OCI-LY7 (cell line): ENCODE data around the gene THRSP. TPM values are rescaled to one million over a fixed set of nuclear protein-coding genes. Genes with fewer than 3 reads are reported as not detected.

Experiments used
- BruUV-seq: library from RNA; stranded (reverse); fragments of 400-500 nt; replicated peaks from 2 replicates; lab custom pipeline; 2021; lab: Mats Ljungman, UMichigan
- CTCF ChIA-PET: fragments of 300-600 bp; sonication (Branson Sonifier 250); formaldehyde crosslinking; loops from one replicate; lab custom pipeline; 2022; ENCODE audit warnings: antibody characterized with exemption; ENCODE audit not compliant: unreplicated experiment; lab: Charles Lee
- POLR2A ChIA-PET: fragments of 300-600 bp; sonication (Branson Sonifier 250); formaldehyde crosslinking; loops from one replicate; lab custom pipeline; 2022; ENCODE audit warnings: antibody characterized with exemption; lab: Charles Lee
- DNase-seq: peaks from one replicate; pipeline ENCODE4 v3.0.0-alpha.2; 2015; ENCODE audit warnings: low spot score
- H2AFZ ChIP-seq: fragments of 200-600 bp; sonication (generic), shearing (Covaris generic); 2 replicates; pipeline ENCODE4 v1.6.1; 2014; ENCODE audit warnings: mild to moderate bottlenecking, antibody characterized with exemption, low read length, moderate library complexity
- H3K27ac ChIP-seq: fragments of 200-600 bp; sonication (generic); 2 replicates; pipeline ENCODE4 v1.5.1; 2014; ENCODE audit warnings: mixed run types, low read depth, mild to moderate bottlenecking, moderate library complexity, low read length, inconsistent platforms; ENCODE audit not compliant: poor library complexity, severe bottlenecking
- H3K36me3 ChIP-seq: fragments of 200-600 bp; sonication (generic); 2 replicates; pipeline ENCODE4 v1.6.1; 2014; ENCODE audit warnings: mild to moderate bottlenecking, antibody characterized with exemption, low read length, moderate library complexity, mixed read lengths; ENCODE audit not compliant: insufficient read depth
- H3K4me1 ChIP-seq: fragments of 200-600 bp; sonication (generic); 2 replicates; pipeline ENCODE4 v1.5.1; 2014; ENCODE audit warnings: mild to moderate bottlenecking, low read length; ENCODE audit not compliant: insufficient read depth, poor library complexity, severe bottlenecking
- H3K4me2 ChIP-seq: fragments of 200-600 bp; sonication (generic); 2 replicates; pipeline ENCODE4 v1.6.1; 2014; ENCODE audit warnings: mild to moderate bottlenecking, low read length
- H3K4me3 ChIP-seq: fragments of 200-600 bp; sonication (generic); 2 replicates; pipeline ENCODE4 v1.5.1; 2014; ENCODE audit warnings: mild to moderate bottlenecking, low read depth, low read length; ENCODE audit not compliant: poor library complexity, severe bottlenecking
- H3K79me2 ChIP-seq: fragments of 200-600 bp; sonication (generic); 2 replicates; pipeline ENCODE4 v1.6.1; 2016; ENCODE audit warnings: low read depth, mild to moderate bottlenecking, low read length, moderate library complexity, mixed read lengths; ENCODE audit not compliant: insufficient read depth
- H3K9me2 ChIP-seq: fragments of 200-600 bp; sonication (generic); 2 replicates; pipeline ENCODE4 v1.6.1; 2016; ENCODE audit warnings: mild to moderate bottlenecking, low read length, mixed read lengths; ENCODE audit not compliant: insufficient read depth
- H3K9me3 ChIP-seq: fragments of 200-600 bp; sonication (generic); 2 replicates; pipeline ENCODE4 v1.6.1; 2014; ENCODE audit warnings: mild to moderate bottlenecking, mixed run types, low read length, mixed read lengths
- H4K20me1 ChIP-seq: fragments of 200-600 bp; sonication (generic); 2 replicates; pipeline ENCODE4 v1.6.1; 2014; ENCODE audit warnings: mild to moderate bottlenecking, antibody characterized with exemption, low read length, moderate library complexity, mixed read lengths; ENCODE audit not compliant: insufficient read depth
- CTCF ChIP-seq: fragments of 200-600 bp; sonication (generic); conservative IDR thresholded peaks from 2 replicates; pipeline ENCODE4 v1.5.1; 2014; ENCODE audit warnings: mild to moderate bottlenecking, antibody characterized with exemption, low read length, moderate library complexity, mixed read lengths
- EZH2phosphoT487 ChIP-seq: fragments of 200-600 bp; sonication (generic); IDR thresholded peaks from 2 replicates; pipeline ENCODE4 v1.6.1; 2018; ENCODE audit warnings: low read depth, borderline replicate concordance, mild to moderate bottlenecking, mixed run types, antibody characterized with exemption, low read length, moderate library complexity, mixed read lengths
- intact Hi-C: fragments of 100-400 bp; cut with micrococcal nuclease; formaldehyde crosslinking; loops from one replicate; pipeline ENCODE4 v1.10.0; 2022; ENCODE audit not compliant: unreplicated experiment
- total RNA-seq, 2 experiments: library from RNA; depleted of rRNA in 1 of 2; stranded (reverse); fragments of >200 nt in 1 of 2; shearing (Covaris generic) in 1 of 2; gene quantifications; 2 replicates each; pipeline ENCODE4 v1.2.3, GENCODE V29; 2014 to 2022

THRSP gene
- total RNA-seq, 2 experiments from 2014 or later = not detected

DNA sequence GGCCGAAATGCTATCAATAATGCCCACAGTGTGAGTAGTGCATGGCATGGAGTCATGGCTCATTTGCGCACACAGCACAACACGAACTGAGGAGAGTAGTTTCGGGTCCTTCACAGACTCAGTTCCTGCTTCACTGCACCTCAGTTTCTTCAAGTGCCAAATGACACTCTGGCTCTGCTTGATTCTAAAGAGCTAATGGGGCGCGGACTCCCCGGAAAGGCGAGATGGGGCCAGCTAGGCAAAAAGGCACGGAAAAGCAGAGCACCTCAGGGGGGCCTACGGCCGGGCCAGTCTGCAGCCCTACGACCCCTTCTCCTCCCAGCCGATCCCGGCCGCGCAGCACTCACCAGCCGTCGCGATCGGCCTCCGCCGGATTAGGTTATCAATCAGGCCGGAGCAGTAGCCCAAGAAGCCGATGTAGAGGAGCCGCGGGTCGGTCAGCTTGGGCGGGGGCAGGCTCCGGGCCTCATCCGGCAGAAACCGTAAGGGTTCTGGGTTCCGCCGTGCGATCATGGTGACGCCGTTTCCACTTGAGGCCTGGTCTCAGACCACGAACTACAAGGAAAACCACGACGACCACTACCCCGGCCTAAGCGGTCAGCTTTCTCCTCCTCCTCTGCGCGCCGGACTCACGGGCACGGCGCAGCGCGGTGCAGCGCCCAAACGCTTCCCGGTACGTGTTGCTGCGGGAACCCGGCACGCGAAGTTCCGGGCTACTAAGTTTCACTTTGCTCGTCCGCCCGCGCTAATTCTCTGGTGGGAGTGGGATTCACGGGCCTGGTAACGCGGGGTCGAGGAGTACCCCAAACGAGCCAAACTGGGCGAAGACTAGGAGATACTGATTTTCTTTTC is 15.8 kb downstream of the THRSP start, which contains the start of gene NDUFC2:
Gene NDUFC2 (minus strand): TSS at position 631 of the 852 bp plus-strand sequence. CDS start 118 bp downstream, at position 513.
- H2AFZ ChIP-seq = peak within 1 kb of the TSS; percentile 74; the same call in 1 of the 2 replicates
- no peaks in the 10 kb centered on the region for H3K9me3 ChIP-seq
- BruUV-seq = TSS peak; percentile 87
- no peaks in the 10 kb centered on the region for H3K9me2 ChIP-seq
- no peak within 1 kb of the TSS for H3K27ac ChIP-seq
- H3K36me3 ChIP-seq = 0 out of 2 replicates have a peak, but pooled peaks cover 5% of the 10 kb centered on the region
- ChIA-PET POLR2A (interaction anchor here (1.5 kb wide), 1 partner anchor 60 kb away, joined by 5 read pairs; the partner anchor contains the start of gene ALG8), CTCF (interaction anchor here (1.0 kb wide), 1 partner anchor 84 kb away, joined by 3 read pairs; no protein-coding TSS in a partner anchor)
- peak; percentile 69 for DNase-seq
- no peak for TF ChIP-seq EZH2phosphoT487
- TF ChIP-seq CTCF = no peak
- H3K79me2 ChIP-seq = peaks cover 38% of the 10 kb centered on the region
- peaks cover 10% of the 10 kb centered on the region for H3K4me1 ChIP-seq
- intact Hi-C loops = no loop called here
- H3K4me2 ChIP-seq = peak within 1 kb of the TSS; percentile 78
- H4K20me1 ChIP-seq = no peaks in the 10 kb centered on the region
- H3K4me3 ChIP-seq = peak within 1 kb of the TSS; percentile 83

- ChIA-PET CTCF (no interaction called here), POLR2A (interaction anchor here (1.5 kb wide), 1 partner anchor 59 kb away, joined by 5 read pairs; the partner anchor contains the start of gene ALG8)
- no peak overlapping the region for H3K27ac ChIP-seq
- BruUV-seq = no TSS peak
- peaks cover 10% of the 10 kb centered on the region for H3K4me1 ChIP-seq
- H3K4me2 ChIP-seq = peak overlapping the region; percentile 78
- 0 out of 2 replicates have a peak, but pooled peaks cover 5% of the 10 kb centered on the region for H3K36me3 ChIP-seq
- H3K9me2 ChIP-seq = no peaks in the 10 kb centered on the region
- intact Hi-C loops = no loop called here
- no peak for DNase-seq
- peak overlapping the region; percentile 74; the same call in 1 of the 2 replicates for H2AFZ ChIP-seq
- no peaks in the 10 kb centered on the region for H4K20me1 ChIP-seq
- peak overlapping the region; percentile 83 for H3K4me3 ChIP-seq
- no peaks in the 10 kb centered on the region for H3K9me3 ChIP-seq
- no peak for TF ChIP-seq CTCF
- TF ChIP-seq EZH2phosphoT487 = no peak
- peaks cover 32% of the 10 kb centered on the region for H3K79me2 ChIP-seq
Measured at GRCh38 chr11:78080084-78080817, 16.6 kb downstream of the THRSP start.
